HFFc6 (cell line): ENCODE measurements around the gene ZNF787. TPM values are rescaled to one million over a fixed set of nuclear protein-coding genes. Genes with fewer than 3 reads are reported as not detected.

ENCODE experiments used
- DNase-seq: peaks from one replicate; pipeline ENCODE4 v3.0.0-alpha.2; 2018
- H3K27ac Mint-ChIP-seq: 2 replicates; pipeline ENCODE4 v1.8.0; 2020; ENCODE audit warnings: mild to moderate bottlenecking, mixed read lengths
- H3K27me3 Mint-ChIP-seq: 2 replicates; pipeline ENCODE4 v1.8.0; 2021; ENCODE audit warnings: mild to moderate bottlenecking, moderate library complexity, mixed read lengths; ENCODE audit not compliant: insufficient read depth
- H3K36me3 Mint-ChIP-seq: 2 replicates; pipeline ENCODE4 v1.8.0; 2021; ENCODE audit warnings: low read depth, mixed read lengths
- H3K4me1 Mint-ChIP-seq: 2 replicates; pipeline ENCODE4 v1.8.0; 2020; ENCODE audit warnings: low read depth, mixed read lengths
- H3K4me3 Mint-ChIP-seq: 2 replicates; pipeline ENCODE4 v1.8.0; 2020; ENCODE audit warnings: mild to moderate bottlenecking, moderate library complexity, mixed read lengths
- H3K9me3 Mint-ChIP-seq: 2 replicates; pipeline ENCODE4 v1.8.0; 2020; ENCODE audit warnings: mild to moderate bottlenecking, mixed read lengths
- CTCF ChIP-seq: fragments of 200-600 bp; sonication (generic); IDR thresholded peaks from 2 replicates; pipeline ENCODE4 v1.5.0; 2021; ENCODE audit warnings: antibody characterized with exemption, mild to moderate bottlenecking
- total RNA-seq, 6 experiments: library from RNA; stranded (reverse); fragmentation: NEBNext Ultra II Directional; extraction: Animal tissue kit (Norgen Biotek cat#: 25700); gene quantifications; 2 replicates in 1 of 6; 3 replicates in 5 of 6; pipeline ENCODE4 v1.2.3, GENCODE V29; 2021

The ZNF787 gene
- total RNA-seq, 6 experiments from 2014 or later = 28.5 to 31.5 (median 29.5) TPM

DNA sequence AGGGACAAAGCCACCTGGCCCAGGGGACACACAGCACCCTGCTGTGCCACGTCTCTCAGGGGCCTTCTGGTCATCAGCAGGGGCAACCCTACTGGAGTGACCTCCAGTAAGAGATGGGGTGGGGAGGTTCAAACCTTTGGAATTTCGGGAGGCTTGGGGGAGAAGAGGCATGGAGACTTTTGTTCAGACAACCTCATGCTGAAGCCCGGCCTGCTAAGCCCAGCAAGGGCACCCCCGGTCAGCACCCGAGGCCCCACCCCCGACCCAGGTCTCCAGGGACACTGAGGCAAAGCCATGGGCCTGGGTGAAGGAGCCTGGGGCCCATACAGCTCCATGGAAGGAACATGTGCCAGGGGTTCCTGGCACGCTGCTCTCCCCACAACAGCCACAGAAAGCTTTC lies 23.3 kb downstream of the ZNF787 start:
- Mint-ChIP-seq H3K27me3 (peaks cover 5% of the 10 kb centered on the region), H3K27ac (no peak overlapping the region), H3K36me3 (peaks cover 43% of the 10 kb centered on the region), H3K4me3 (no peak overlapping the region), H3K4me1 (no peaks in the 10 kb centered on the region), H3K9me3 (peaks cover 25% of the 10 kb centered on the region)
- DNase-seq = no peak
- TF ChIP-seq CTCF = no peak

DNA sequence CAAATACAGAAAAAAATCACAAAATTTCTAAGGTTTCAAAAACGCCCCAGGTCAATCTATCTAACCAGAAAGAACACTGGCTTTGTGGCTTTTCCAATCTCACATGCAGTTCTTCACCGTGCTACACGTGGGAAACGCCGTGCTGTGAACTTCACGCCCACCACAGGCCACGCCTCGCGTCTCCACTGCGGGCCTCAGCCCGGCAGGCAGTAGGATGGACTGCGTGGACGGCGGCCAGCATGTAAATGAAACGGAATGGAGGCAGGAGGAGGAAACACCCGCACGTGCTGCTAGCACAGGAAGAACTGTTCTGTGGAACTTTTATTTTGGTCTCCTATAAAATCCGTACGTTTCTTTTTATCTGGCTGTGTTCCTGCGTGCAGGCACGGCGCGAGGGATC lies 23.8 kb downstream of the ZNF787 start:
- Mint-ChIP-seq H3K4me1 (no peaks in the 10 kb centered on the region), H3K4me3 (no peak overlapping the region), H3K27ac (no peak overlapping the region), H3K9me3 (peaks cover 29% of the 10 kb centered on the region), H3K27me3 (peaks cover 3% of the 10 kb centered on the region), H3K36me3 (peaks cover 48% of the 10 kb centered on the region)
- DNase-seq = no peak
- TF ChIP-seq CTCF = no peak

DNA sequence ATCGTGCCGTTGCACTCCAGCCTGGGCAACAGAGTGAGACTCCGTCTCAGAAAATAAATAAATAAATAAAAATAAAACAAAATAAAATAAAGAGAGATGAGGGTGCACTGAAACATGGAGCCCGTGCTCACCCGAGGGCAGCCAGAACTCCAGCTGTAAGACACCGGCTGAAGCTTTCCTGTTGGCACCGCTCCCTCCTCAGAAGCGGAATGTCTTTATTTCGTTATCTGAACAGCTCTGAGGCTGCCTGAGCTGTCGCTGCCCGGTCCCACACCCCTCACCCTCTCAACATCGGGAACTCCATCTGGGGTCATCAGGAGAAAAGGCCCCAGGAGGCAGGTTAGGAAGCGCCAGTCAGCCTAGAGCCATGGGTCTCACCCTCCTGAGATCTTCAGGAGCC lies 24.4 kb downstream of the ZNF787 start:
- no peak overlapping the region for H3K4me3 Mint-ChIP-seq
- H3K27ac Mint-ChIP-seq = no peak overlapping the region
- H3K4me1 Mint-ChIP-seq = no peaks in the 10 kb centered on the region
- H3K36me3 Mint-ChIP-seq = peaks cover 49% of the 10 kb centered on the region
- TF ChIP-seq CTCF = no peak
- DNase-seq = no peak
- H3K27me3 Mint-ChIP-seq = peaks cover 3% of the 10 kb centered on the region
- H3K9me3 Mint-ChIP-seq = peaks cover 29% of the 10 kb centered on the region

DNA sequence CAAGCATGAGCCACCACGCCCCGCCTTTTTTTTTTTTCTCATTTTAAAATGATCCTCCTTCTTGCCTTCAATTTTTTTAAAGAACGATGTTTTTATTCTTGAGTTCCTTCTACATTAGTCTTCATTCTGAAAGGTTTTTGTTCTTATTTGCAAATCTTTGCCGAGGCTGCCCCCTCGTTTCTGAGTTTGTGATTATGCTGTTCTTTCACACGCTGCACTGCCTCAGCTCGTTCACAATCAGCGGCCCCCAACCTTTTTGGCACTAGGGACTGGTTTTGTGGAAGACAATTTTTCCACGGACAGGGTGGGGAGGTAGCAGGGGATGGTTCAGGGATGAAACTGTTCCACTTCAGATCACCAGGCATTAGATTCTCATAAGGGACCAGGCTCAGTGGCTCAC lies 26.6 kb downstream of the ZNF787 start:
- no peak for DNase-seq
- TF ChIP-seq CTCF = no peak
- Mint-ChIP-seq H3K27ac (no peak overlapping the region), H3K4me1 (peaks cover 11% of the 10 kb centered on the region), H3K9me3 (peaks cover 29% of the 10 kb centered on the region), H3K36me3 (peaks cover 55% of the 10 kb centered on the region), H3K27me3 (peaks cover 3% of the 10 kb centered on the region), H3K4me3 (no peak overlapping the region)

DNA sequence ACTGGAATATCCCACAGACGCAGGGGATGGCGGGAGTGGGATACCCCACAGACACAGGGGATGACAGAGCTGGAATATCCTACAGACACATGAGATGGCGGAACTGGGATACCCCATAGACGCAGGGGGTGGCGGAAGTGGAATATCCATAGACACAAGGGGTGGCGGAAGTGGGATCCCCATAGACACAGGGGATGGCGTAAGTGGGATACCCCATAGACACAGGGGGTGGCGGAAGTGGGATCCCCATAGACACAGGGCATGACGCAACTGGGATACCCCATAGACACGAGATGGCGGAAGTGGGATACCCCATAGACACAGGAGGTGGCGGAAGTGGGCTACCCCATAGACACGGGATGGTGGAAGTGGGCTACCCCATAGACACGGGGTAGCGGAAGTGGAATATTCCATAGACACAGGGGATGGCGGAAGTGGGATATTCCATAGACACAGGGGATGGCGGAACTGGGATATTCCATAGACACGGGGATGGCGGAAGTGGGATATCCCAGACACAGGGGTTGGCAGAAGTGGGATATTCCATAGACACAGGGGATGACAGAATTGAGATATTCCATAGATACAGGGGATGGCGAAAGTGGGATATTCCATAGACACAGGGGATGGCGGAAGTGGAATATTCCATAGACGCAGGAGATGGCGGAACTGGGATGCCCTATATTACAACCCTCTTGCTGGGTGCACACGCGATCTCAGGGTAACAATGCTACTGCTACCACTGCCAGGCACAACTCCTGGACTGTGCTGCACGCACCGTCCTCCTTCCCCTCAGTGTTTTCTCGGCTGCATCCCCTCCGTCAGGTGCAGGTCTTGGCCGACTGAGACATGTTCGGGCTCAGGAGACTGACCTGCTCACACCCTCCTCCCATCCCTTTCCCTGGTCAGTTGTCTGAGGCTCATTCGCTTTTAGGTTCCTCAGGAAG lies 28.1 kb downstream of the ZNF787 start:
- Mint-ChIP-seq H3K36me3 (peaks cover 55% of the 10 kb centered on the region), H3K27ac (no peak overlapping the region; the same call in 1 of the 2 replicates), H3K4me3 (no peak overlapping the region), H3K9me3 (peaks cover 29% of the 10 kb centered on the region), H3K4me1 (peaks cover 11% of the 10 kb centered on the region), H3K27me3 (peaks cover 3% of the 10 kb centered on the region)
- DNase-seq = no peak
- no peak for TF ChIP-seq CTCF
